Adrenal gland (tissue), 5 donors: ENCODE results near the gene DGKK.

Experiments
- POLR2A ChIP-seq, 2 donors: fragments of 450-650 bp; IDR thresholded peaks; one replicate each; pipeline ENCODE4 v1.6.1; 2017; ENCODE audit warnings: antibody characterized with exemption in 2 of 2, mild to moderate bottlenecking in 2 of 2, moderate library complexity in 1 of 2
- TF ChIP-seq, protein P1 (sequence below), 6 experiments: fragments of 450-650 bp in 4 of 6; fragments of 200-600 bp in 2 of 6; sonication (generic) in 1 of 6; IDR thresholded peaks; 1 replicate in 5 of 6; 2 replicates in 1 of 6; pipeline versions ENCODE4 v1.5.1 to v1.8.0; 2016 to 2021; ENCODE audit warnings: antibody characterized with exemption in 6 of 6, mild to moderate bottlenecking in 2 of 6, moderate library complexity in 1 of 6
- donor health status: DM: no; HTN: no; CAD: no.

DNA sequence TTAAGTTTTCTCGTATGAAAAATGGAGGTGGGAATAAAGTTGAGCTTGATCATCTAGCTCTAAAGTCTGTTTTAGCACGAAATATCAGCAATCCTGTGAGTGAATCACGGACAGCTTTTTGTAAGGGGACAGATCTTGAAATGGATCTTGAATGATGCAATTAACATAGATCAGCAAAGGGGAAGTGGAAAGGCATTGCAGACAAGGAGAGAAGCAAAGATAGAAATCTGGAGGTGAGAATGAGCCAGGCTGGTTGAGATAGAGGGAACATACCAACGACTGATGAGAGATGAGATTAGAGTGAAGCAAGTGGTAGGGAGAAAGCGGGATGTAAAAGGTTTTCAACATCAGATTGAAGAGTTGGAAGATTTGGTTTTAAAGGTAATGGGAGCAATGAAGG, 4.6 kb upstream of the DGKK start:
- no peak for TF ChIP-seq POLR2A (IDR thresholded peaks at IDR 0.05)
- TF ChIP-seq, protein P1, sequence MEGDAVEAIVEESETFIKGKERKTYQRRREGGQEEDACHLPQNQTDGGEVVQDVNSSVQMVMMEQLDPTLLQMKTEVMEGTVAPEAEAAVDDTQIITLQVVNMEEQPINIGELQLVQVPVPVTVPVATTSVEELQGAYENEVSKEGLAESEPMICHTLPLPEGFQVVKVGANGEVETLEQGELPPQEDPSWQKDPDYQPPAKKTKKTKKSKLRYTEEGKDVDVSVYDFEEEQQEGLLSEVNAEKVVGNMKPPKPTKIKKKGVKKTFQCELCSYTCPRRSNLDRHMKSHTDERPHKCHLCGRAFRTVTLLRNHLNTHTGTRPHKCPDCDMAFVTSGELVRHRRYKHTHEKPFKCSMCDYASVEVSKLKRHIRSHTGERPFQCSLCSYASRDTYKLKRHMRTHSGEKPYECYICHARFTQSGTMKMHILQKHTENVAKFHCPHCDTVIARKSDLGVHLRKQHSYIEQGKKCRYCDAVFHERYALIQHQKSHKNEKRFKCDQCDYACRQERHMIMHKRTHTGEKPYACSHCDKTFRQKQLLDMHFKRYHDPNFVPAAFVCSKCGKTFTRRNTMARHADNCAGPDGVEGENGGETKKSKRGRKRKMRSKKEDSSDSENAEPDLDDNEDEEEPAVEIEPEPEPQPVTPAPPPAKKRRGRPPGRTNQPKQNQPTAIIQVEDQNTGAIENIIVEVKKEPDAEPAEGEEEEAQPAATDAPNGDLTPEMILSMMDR (IDR thresholded peaks at IDR 0.05), result no peak
